Measurements from ENCODE around the gene POLD3.

POLD3 gene

GRCh38 chr11:74592441-74593362 is at the start of gene POLD3:
TSS of gene POLD3 (plus strand) at chr11:74592582. CDS start at chr11:74592659, 77 bp downstream.
- no peak for DNase-seq (ENCODE audit: low read depth, low spot score)
- no peak for TF ChIP-seq EZH2 (IDR thresholded peaks at IDR 0.05)
- peak; percentile 89 for TF ChIP-seq POLR2AphosphoS5 (IDR thresholded peaks at IDR 0.05; ENCODE audit: borderline replicate concordance, low read depth, low read length)
- peak; percentile 63 for TF ChIP-seq FOXP2 (optimal IDR thresholded peaks at IDR 0.05; ENCODE audit: control extremely low read depth, extremely low read length, insufficient read depth)
- peak within 1 kb of the TSS; percentile 95 for H3K9ac ChIP-seq (ENCODE audit: insufficient read length)
- peak within 1 kb of the TSS; percentile 40 for H3K27ac ChIP-seq
- peaks cover 37% of the 10 kb centered on the region for H3K36me3 ChIP-seq (ENCODE audit: insufficient read depth, low read length)
- H3K9me3 ChIP-seq (ENCODE audit: low read depth, low read length) = no peaks in the 10 kb centered on the region
- peak within 1 kb of the TSS; percentile 84 for H3K4me3 ChIP-seq

- H3K36me3 ChIP-seq (ENCODE audit: insufficient read depth, low read length) = no peaks in the 10 kb centered on the region
- no peak overlapping the region for H3K4me3 ChIP-seq
- H3K27ac ChIP-seq = no peak overlapping the region
- H3K9me3 ChIP-seq (ENCODE audit: low read depth, low read length) = no peaks in the 10 kb centered on the region
- no peak for DNase-seq (ENCODE audit: low read depth, low spot score)
- no peak overlapping the region for H3K9ac ChIP-seq (ENCODE audit: insufficient read length)
- no peak for TF ChIP-seq POLR2AphosphoS5 (IDR thresholded peaks at IDR 0.05; ENCODE audit: borderline replicate concordance, low read depth, low read length)
- TF ChIP-seq FOXP2 (optimal IDR thresholded peaks at IDR 0.05; ENCODE audit: control extremely low read depth, extremely low read length, insufficient read depth) = no peak
- no peak for TF ChIP-seq EZH2 (IDR thresholded peaks at IDR 0.05)
Measured at GRCh38 chr11:74543991-74544390, 48.4 kb upstream of the POLD3 start.

- TF ChIP-seq FOXP2 (optimal IDR thresholded peaks at IDR 0.05; ENCODE audit: control extremely low read depth, extremely low read length, insufficient read depth) (no peak), EZH2 (IDR thresholded peaks at IDR 0.05) (no peak), POLR2AphosphoS5 (IDR thresholded peaks at IDR 0.05; ENCODE audit: borderline replicate concordance, low read depth, low read length) (no peak)
- Histone ChIP-seq H3K27ac (no peak overlapping the region), H3K4me3 (no peak overlapping the region), H3K9me3 (ENCODE audit: low read depth, low read length) (no peaks in the 10 kb centered on the region), H3K9ac (ENCODE audit: insufficient read length) (no peak overlapping the region), H3K36me3 (ENCODE audit: insufficient read depth, low read length) (no peaks in the 10 kb centered on the region)
- DNase-seq (ENCODE audit: low read depth, low spot score) = no peak
Measured at GRCh38 chr11:74546752-74547151, 45.6 kb upstream of the POLD3 start.

- Histone ChIP-seq H3K4me3 (no peak overlapping the region), H3K9ac (ENCODE audit: insufficient read length) (no peak overlapping the region), H3K9me3 (ENCODE audit: low read depth, low read length) (no peaks in the 10 kb centered on the region), H3K27ac (no peak overlapping the region), H3K36me3 (ENCODE audit: insufficient read depth, low read length) (no peaks in the 10 kb centered on the region)
- TF ChIP-seq FOXP2 (optimal IDR thresholded peaks at IDR 0.05; ENCODE audit: control extremely low read depth, extremely low read length, insufficient read depth) = no peak
- no peak for TF ChIP-seq POLR2AphosphoS5 (IDR thresholded peaks at IDR 0.05; ENCODE audit: borderline replicate concordance, low read depth, low read length)
- TF ChIP-seq EZH2 (IDR thresholded peaks at IDR 0.05) = no peak
- no peak for DNase-seq (ENCODE audit: low read depth, low spot score)
Measured at GRCh38 chr11:74550991-74551753, 41.2 kb upstream of the POLD3 start.

- no peaks in the 10 kb centered on the region for H3K36me3 ChIP-seq (ENCODE audit: insufficient read depth, low read length)
- no peak overlapping the region for H3K27ac ChIP-seq
Measured at GRCh38 chr11:74551754-74552145, 40.6 kb upstream of the POLD3 start.

GRCh38 chr11:74557526-74557925 is 34.9 kb upstream of the POLD3 start:
- H3K36me3 ChIP-seq (ENCODE audit: insufficient read depth, low read length) = no peaks in the 10 kb centered on the region
- no peak overlapping the region for H3K4me3 ChIP-seq
- H3K9ac ChIP-seq (ENCODE audit: insufficient read length) = no peak overlapping the region
- TF ChIP-seq FOXP2 (optimal IDR thresholded peaks at IDR 0.05; ENCODE audit: control extremely low read depth, extremely low read length, insufficient read depth) (no peak), EZH2 (IDR thresholded peaks at IDR 0.05) (no peak), POLR2AphosphoS5 (IDR thresholded peaks at IDR 0.05; ENCODE audit: borderline replicate concordance, low read depth, low read length) (no peak)
- DNase-seq (ENCODE audit: low read depth, low spot score) = no peak
- no peaks in the 10 kb centered on the region; the same call in 1 of the 2 replicates for H3K9me3 ChIP-seq (ENCODE audit: low read depth, low read length)
- H3K27ac ChIP-seq = no peak overlapping the region

More at GRCh38 chr11:74551754-74552145, 40.6 kb upstream of the POLD3 start:
- TF ChIP-seq FOXP2 (optimal IDR thresholded peaks at IDR 0.05; ENCODE audit: control extremely low read depth, extremely low read length, insufficient read depth) (no peak), EZH2 (IDR thresholded peaks at IDR 0.05) (no peak), POLR2AphosphoS5 (IDR thresholded peaks at IDR 0.05; ENCODE audit: borderline replicate concordance, low read depth, low read length) (no peak)
- H3K9me3 ChIP-seq (ENCODE audit: low read depth, low read length) = no peaks in the 10 kb centered on the region
- H3K4me3 ChIP-seq = no peak overlapping the region
- H3K9ac ChIP-seq (ENCODE audit: insufficient read length) = no peak overlapping the region
- DNase-seq (ENCODE audit: low read depth, low spot score) = no peak

GRCh38 chr11:74559110-74559933 is 33.1 kb upstream of the POLD3 start:
- Histone ChIP-seq H3K36me3 (ENCODE audit: insufficient read depth, low read length) (no peaks in the 10 kb centered on the region), H3K4me3 (no peak overlapping the region), H3K9ac (ENCODE audit: insufficient read length) (no peak overlapping the region), H3K27ac (no peak overlapping the region), H3K9me3 (ENCODE audit: low read depth, low read length) (no peaks in the 10 kb centered on the region; the same call in 1 of the 2 replicates)
- no peak for DNase-seq (ENCODE audit: low read depth, low spot score)
- TF ChIP-seq POLR2AphosphoS5 (IDR thresholded peaks at IDR 0.05; ENCODE audit: borderline replicate concordance, low read depth, low read length) (no peak), EZH2 (IDR thresholded peaks at IDR 0.05) (no peak), FOXP2 (optimal IDR thresholded peaks at IDR 0.05; ENCODE audit: control extremely low read depth, extremely low read length, insufficient read depth) (no peak)
